Measurements from ENCODE around the gene JMJD8. TPM values are rescaled to one million over a fixed set of nuclear protein-coding genes. Genes with fewer than 3 reads are reported as not detected.
A peak's percentile ranks its signal among the peaks of the same experiment; 100 is the strongest.

JMJD8 gene
- total RNA-seq, 1 experiment from 2014 or later: 68.1 TPM

DNA sequence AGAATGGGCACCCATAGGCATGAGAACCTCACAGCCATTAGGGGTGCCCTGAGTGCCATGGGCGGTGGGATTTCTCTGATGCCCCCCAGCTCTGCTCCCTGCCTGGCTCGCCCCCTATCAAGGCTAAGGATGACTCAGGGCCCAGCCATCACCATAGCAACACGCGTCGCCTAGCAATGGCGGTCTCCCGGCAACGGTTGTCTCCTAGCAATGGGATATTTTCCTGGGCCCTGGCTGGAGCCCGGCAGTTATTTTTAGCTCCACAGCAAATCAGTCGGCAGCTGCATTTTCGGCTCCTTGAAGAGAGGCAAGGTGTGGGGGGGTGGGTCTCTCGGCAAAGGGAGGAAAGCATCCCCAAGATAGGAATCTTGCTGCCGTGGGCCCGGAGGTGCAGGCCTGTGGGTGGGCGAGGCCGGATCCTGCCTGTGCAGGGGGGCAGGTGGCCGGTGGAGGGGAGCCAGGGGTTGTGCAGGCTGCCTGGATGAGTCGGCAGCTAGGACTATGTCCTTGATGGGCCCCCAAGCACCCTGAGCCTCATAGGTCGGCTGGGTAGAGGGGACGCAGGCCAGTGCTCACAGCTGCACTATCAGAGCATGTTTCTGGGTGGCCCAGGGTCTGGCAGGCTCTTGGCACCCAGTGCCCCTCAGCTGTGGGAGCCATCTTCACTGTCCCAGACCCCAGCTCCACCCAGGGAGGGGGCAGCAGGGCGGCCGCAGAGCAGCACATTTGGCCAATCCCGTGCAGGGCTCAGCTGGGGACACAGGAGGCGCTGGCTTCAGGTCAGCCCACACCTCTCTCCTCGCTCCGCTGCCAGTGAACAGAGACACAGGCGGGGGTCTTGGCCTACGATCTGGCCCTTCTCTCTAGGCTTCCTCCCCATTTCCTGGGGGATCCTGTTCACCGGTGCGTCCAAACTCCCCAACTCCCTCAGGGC, 25.7 kb upstream of the JMJD8 start:
- peak; percentile 93 for DNase-seq (ENCODE audit: low read depth)

DNA sequence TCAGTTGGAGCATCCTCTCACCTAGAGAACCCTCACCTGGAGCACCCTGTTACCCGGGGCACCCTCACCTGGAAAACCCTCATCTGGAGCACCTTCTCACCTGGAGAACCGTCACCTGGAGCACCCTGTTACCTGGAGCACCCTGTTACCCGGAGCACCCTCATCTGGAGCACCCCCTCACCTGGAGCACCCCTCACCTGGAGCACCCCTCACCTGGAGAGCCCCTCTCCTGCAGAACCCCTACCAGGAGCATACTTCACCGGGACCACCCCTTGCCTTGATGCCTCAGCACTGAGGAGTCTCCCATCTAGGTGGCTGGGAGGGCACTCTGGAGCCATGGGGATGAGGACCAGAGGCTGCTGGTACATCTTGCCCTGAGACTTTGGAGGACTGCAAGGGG, 24.8 kb upstream of the JMJD8 start:
- DNase-seq (ENCODE audit: low read depth): no peak

GRCh38 chr16:708019-708418, 23.9 kb upstream of the JMJD8 start:
- DNase-seq (ENCODE audit: low read depth): no peak

- peak; percentile 22 for DNase-seq (ENCODE audit: low read depth)
Measured at GRCh38 chr16:707062-707538, 23.0 kb upstream of the JMJD8 start.

GRCh38 chr16:706189-707061, 22.3 kb upstream of the JMJD8 start:
- no peak for DNase-seq (ENCODE audit: low read depth)

DNA sequence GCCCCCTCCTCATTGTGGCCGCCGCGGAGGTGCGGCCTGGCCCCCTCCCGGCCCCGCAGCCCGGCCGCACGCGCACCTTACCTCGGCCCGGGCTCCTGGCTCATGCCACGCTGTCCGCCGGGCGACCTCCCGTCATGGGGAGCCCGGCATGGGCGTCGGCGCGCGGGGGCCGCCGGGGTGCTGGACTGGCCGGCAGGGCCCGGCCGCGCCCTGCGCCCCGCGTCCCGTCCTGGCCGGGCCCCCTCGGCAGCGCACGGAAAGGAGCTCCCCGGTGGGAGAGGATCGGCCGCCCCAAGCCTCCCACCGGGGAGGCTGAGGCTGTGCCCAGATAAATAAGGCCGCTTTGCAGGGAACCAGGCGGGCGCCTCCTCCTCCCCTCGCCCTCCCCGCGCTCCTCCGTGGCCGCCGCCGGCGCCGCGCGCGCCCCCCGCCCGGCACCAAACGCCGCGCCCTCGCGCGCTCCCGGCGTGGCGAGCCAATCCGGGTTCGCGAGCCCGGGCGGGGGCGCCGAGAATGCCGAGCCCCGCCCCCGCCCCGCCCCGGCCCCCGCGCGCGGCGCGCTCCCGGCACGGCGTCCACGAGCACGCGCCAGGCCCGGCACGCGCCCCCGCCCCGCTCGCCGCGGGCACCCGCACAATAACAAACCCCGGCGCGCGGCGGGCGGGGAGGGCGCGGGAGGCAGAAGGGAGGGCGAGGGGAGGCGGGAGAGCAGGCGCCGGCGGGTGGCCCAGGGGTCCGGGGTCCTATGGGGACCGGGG, 21.5 kb upstream of the JMJD8 start, which contains the start of gene FBXL16:
FBXL16 (minus strand) TSS at position 371 of the 758 bp plus-strand sequence. CDS start 8,396 bp downstream, outside the sequence.
- no peak for DNase-seq (ENCODE audit: low read depth)

DNA sequence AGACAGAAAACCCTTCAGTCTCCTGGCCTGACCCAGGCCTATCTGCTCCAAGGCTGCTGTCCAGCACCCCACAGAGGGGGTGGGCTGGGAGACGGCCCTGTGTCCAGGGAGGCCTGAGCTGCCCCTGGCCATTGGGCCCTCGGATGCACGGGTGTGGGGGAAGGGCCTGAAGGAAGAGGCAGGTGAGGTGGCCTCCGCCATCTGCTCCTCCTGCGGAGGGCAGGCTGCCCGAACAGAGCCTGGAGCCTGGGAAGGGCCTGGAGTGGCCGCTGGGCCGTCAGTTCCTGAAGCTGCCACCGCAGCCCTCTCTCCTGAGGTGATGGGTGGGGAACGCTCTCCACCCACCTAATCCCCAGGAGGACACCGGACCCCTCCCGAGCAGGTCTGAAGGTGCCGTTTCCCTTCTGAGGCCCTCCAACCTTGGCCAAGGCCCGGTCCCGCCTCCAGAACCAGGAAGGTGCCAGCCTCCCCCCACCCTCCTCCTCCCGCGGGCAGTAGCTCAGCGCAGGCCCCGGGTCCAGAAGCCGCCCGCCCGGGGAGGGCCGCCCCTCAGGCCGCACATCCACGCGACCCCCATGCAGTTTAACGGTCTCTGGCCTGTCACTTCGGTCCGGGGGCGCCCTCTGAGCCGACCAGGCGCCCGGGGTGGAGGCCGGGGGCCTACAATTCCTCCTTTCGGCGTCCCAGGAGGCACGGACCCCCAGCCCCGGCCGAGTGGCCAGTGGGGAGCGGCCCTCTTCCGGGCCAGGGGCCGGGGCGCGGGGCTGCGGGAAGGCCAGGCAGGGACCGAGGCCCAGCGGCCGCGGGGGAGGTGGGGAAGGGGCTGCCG, 20.6 kb upstream of the JMJD8 start:
- DNase-seq (ENCODE audit: low read depth): no peak

DNA sequence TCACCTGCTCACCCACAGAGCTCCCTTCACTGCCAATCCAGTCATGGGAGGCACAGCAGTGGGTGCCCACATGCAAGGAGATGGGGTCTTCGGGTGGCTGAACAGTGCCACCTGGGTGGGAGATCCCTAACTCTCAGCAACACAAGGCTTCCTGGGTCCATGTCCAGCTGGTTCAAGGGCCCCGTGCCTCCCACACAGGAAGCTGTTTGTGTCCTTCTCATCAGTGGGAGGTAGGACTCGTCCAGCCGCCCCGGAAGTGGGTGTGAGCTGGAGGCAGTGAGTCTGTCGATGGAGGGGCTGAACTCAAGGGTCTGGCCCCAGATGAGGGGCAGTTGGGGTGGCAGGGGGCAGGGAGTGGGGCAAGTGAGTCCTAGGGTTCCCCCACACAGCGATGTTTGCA, 19.9 kb upstream of the JMJD8 start:
- no peak for DNase-seq (ENCODE audit: low read depth)

GRCh38 chr16:703406-703805, 19.3 kb upstream of the JMJD8 start:
- DNase-seq (ENCODE audit: low read depth): no peak

- DNase-seq (ENCODE audit: low read depth): no peak
Measured at GRCh38 chr16:702341-702740, 18.2 kb upstream of the JMJD8 start.

DNA sequence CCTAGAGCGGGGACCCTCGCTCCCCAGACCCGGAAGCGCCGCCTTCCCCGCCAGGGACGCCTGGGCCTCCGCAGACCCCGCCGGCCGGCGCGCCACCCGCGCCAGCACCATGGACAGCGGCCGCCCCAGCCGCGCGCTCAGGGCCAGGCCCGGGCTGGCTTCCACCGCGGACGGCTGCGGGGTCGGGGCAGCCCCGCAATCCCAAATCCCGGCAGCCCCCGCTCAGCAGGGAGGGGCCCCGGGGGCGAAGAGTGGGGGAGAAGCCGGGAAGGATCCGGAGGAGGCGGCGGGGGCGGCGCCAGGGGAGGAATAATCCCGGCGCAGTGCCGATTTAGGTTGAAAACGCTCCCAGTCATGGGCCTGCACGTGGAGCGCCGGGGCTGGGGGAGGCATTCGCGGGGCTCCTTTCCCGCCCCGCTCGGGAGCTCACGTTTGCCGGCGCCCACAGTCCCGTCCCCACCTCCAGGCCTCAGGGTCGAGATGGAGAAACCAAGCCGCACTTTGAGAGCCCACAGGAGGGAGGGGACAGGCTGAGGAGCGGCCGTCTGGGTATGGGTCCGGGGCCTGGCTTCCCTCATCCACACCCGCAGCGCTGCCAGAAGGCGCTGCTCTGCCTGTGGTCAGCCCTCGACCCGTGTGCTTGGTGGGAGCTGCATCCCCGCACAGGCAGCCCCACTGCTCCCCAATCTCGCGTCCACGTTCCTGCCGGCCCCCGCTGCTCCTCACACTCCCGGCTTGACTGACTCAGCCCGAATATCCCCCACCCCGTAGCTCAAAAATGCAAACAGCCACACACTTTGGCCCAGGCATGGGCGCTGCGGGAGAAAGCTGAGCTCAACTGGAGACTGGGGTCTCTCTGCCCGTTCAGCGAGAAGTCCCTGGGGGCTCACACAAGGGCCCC, 16.8 kb upstream of the JMJD8 start:
- no peak for DNase-seq (ENCODE audit: low read depth)

DNA sequence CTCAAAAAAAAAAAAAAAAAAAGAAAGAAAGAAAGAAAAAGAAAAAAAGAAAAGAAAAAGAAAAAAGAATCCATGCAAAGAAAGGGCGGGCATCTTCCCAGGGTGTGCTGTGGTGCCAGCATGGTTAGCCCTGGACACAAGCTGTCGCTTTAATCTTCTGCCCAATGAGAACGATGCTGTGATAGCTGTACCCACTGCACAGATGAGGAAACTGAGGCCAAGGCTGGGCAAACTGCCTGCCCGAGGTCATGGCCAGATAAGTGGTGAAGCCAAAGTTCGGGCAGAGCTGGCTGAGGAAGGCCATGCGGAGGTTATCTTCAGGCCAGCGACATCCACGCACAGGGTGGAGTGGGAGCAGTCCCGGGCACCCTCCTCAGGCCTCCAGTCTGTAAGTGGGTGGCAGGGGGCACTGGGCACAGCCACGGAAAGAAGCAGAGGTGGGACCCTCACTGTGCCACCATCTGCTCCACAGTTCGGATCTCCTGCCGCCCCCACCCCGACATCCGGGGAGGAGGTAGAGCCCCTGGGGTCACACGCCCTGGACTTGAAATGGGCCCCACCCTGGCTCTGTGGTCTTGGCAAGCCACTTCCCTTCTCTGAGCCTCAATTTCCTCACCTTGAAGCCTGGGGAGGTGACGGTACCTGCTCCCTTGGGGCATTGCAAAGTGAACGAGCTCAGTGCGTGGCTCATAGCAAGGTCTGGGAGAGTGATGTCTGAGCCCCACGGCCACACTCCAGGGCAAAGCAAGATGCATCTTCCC, 15.0 kb upstream of the JMJD8 start:
- no peak for DNase-seq (ENCODE audit: low read depth)

DNA sequence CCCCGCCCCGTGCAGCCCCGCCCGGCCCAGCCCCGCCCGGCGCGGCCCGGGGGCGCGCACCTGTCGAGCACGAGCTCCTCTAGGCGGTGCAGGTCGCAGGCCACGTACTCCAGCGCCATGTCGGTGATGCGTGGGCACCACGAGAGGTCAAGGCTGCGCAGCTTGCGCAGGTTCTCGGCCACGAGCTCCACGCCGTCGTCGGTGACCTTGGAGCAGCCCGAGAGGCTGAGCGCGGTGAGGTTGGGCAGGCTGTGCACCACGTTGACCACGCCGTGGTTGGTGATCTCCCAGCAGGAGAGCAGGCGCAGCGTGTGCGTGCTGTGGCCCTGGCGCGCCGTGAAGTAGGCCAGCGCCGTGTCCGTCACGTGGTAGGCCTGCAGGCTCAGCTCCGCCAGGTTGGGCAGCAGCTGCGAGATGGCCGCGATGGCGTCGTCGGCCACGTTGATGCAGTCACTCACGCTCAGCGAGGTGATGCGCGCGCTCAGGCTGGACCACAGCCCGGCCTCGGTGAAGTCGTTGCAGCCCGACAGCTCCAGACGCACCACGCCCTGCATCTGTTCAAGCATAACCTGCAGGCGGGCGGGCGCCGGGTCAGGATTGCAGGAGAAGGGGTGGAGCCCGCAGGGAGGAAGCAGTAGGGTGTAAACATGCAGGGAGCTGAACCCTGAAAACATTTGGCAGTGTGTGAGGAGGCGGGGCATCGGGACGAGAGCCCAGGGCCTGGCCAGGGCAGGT, 11.4 kb upstream of the JMJD8 start:
- no peak for DNase-seq (ENCODE audit: low read depth)

GRCh38 chr16:694863-695354, 10.8 kb upstream of the JMJD8 start:
- no peak for DNase-seq (ENCODE audit: low read depth)

DNA sequence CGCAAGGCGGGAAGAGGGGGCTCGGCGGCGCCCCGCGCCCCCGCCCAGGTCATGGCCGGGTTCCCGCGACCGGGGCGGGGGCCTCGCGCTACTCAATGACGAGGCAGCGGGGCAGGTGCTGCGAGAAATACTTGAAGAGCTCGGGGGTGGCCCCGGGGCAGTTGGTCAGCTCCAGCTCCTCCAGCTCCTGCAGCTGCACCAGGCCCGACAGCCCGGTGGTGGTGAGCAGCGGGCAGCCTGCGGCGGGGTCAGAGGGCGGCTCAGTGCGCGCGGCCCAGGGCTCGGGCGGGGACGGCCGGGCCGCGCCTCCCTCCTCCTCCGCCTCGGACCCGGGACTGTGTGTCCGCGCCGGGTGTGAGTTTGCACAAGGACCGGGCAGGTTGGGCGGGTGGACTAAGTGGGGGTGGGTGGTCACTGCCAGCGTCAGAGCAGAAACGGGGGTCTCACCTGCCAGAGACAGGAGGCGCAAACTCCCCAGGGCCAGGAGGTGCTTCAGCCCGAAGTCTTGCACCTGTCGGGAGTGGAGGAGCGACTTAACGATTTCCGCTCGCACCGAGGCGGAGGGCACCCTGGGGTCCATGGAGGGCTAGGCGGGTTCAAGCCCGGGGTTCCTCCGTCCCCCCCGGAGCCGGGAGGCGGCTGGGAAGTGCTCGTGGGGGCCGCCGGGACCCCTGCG, 10.2 kb upstream of the JMJD8 start:
- no peak for DNase-seq (ENCODE audit: low read depth)

DNA sequence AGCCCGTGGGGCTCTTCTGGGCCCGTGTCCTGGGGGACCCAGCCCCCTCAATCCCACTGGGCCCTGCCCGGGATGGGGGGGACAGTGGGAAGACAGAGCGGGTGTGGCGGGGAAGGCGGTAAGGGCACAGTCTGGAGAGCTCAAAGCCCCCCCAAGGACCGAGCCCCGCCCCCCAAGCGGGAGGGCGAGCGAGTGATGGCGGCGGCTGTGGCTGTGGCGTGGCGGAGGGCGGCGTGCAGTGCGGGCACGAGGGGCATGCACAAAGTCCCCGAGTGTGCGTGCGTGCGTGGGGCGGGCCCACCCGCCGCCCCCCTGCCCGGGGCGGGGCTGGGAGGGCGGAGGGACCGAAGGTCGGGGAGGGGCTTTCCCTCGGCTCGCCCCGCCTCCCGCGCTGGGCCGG, 9.6 kb upstream of the JMJD8 start:
- no peak for DNase-seq (ENCODE audit: low read depth)

- no peak for DNase-seq (ENCODE audit: low read depth)
Measured at GRCh38 chr16:693364-693763, 9.2 kb upstream of the JMJD8 start.

Measured in LHCN-M2 (cell line).